Subcutaneous adipose tissue (tissue), 4 donors: ENCODE data around the gene SLCO1C1. TPM values are rescaled to one million over a fixed set of nuclear protein-coding genes. Genes with fewer than 3 reads are reported as not detected.

ENCODE experiments used
- total RNA-seq, 4 donors: library from RNA; depleted of rRNA; stranded (reverse); fragments of >200 nt; gene quantifications; one replicate each; pipeline ENCODE4 v1.1.0, GENCODE V29; 2016
- TF ChIP-seq, protein P1 (sequence below): fragments of 450-650 bp; IDR thresholded peaks from one replicate; pipeline ENCODE4 v1.5.1; 2016; ENCODE audit warnings: low read depth, mild to moderate bottlenecking, control low read depth, antibody characterized with exemption, moderate library complexity

SLCO1C1 gene
- total RNA-seq, 4 donors from 2014 or later, result 0.22 to 2.1 (median 1.8) TPM; not detected in 1

DNA sequence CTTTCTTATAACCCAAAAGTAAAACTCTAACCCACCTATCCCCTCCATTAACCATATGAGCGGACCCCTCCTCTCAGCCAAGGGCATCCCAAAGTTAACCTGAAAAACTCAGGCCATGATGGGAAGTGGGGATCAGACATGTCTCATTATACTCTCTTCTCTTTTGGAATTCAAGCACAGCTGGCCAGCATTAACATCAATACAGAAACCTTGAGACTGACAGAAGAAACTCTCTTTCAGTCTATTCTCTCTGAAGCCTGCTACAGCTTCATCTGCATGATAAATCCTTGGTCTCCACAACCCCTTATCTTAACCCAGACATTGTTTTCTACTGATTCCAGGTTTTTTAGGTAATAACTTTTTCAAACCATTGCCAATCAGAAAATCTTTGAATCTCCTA, 97.8 kb downstream of the SLCO1C1 start:
- TF ChIP-seq, protein P1, sequence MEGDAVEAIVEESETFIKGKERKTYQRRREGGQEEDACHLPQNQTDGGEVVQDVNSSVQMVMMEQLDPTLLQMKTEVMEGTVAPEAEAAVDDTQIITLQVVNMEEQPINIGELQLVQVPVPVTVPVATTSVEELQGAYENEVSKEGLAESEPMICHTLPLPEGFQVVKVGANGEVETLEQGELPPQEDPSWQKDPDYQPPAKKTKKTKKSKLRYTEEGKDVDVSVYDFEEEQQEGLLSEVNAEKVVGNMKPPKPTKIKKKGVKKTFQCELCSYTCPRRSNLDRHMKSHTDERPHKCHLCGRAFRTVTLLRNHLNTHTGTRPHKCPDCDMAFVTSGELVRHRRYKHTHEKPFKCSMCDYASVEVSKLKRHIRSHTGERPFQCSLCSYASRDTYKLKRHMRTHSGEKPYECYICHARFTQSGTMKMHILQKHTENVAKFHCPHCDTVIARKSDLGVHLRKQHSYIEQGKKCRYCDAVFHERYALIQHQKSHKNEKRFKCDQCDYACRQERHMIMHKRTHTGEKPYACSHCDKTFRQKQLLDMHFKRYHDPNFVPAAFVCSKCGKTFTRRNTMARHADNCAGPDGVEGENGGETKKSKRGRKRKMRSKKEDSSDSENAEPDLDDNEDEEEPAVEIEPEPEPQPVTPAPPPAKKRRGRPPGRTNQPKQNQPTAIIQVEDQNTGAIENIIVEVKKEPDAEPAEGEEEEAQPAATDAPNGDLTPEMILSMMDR, result no peak

DNA sequence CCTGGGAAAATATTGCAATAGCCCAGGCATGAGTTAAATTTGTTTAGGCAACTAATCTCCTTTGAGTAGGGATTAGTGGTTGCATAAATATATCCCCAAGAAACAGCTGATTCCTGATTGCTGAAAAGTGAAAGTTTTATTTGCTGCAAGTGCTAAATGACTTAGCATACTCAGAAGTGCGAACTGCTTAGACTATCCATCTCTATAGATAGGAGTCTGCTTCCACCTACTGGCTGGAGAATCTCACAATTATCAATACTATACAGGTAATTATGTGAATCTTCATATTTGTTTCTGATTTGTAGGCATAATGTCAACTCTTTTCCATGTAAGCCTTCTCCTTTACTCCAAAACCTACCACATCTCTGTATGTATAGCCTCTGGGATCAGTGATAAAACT, 103.4 kb downstream of the SLCO1C1 start:
- TF ChIP-seq, protein P1, result no peak

DNA sequence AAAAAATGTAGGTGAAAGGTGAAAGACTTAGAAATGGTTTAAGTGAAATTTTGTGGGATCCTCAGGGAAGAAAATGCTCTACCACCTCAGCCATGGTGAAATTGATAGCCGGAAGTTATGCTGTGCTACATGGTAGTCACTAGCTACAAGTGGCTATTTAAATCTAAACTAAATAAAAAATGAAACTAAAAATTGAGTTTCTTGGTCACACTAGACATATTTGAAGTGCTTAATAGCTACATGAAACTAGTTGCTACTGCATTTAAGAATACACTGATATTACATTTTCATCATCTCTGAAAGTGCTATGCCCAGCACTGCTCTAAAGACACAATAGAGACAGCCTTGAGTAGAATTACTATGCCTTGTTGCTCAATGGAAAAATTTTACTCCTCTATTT, 105.0 kb downstream of the SLCO1C1 start:
- TF ChIP-seq, protein P1, result no peak

DNA sequence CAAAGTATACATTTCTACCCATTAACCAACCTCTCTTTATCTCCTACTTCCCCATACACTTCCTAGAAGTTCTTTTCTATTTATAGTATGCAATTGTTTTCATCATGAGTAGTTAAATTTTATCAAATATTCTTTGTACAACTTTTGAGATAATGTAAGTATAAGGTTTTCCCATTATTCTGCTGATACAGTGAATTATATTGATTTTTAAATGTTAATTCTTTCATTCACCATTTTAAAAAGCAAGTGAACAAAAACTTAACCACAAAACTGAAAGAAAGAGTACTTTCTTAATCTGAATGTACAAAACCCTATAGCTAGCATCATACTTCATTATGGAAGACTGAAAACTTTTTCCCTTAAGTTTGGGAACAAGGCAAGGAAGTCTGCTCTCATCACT, 105.9 kb downstream of the SLCO1C1 start:
- TF ChIP-seq, protein P1, result no peak

Other genes starting within 250 kb of the SLCO1C1 start
- not detected for gene SLCO1B3, start 115.4 kb downstream of the SLCO1C1 start, total RNA-seq